SK-N-SH (cell line): ENCODE data around the gene GAGE12J. TPM values are rescaled to one million over a fixed set of nuclear protein-coding genes. Genes with fewer than 3 reads are reported as not detected.
"Not testable (repeated sequence)": the region's sequence is repeated elsewhere in the genome, so short reads cannot be mapped to it uniquely, and the experiment has no call there.

Experiments
- CTCF ChIA-PET: fragments of 300-600, 350-600 bp; formaldehyde crosslinking; extraction: SDS; loops from one replicate; lab custom pipeline; 2021; lab: Yijun Ruan, JAX
- POLR2A ChIA-PET: fragments of 350-600 bp; sonication (Branson Sonifier 250); formaldehyde crosslinking; extraction: SDS; loops from one replicate; lab custom pipeline; 2020; ENCODE audit warnings: antibody characterized with exemption, inconsistent platforms; lab: Yijun Ruan, JAX
- DNase-seq: peaks from one replicate; pipeline ENCODE4 v3.0.0; 2012
- H2AFZ ChIP-seq: fragments of 200-600 bp; sonication (generic); 2 replicates; pipeline ENCODE4 v1.8.1; 2016; ENCODE audit warnings: antibody characterized with exemption, mild to moderate bottlenecking, low read depth
- H3F3A ChIP-seq: fragments of 200-600 bp; sonication (generic); replicated peaks from 2 replicates; pipeline ENCODE3; 2016; ENCODE audit warnings: antibody characterized with exemption, mild to moderate bottlenecking; ENCODE audit not compliant: insufficient read depth
- H3K27ac ChIP-seq, 2 experiments: fragments of 200-500 bp in 1 of 2; fragments of 200-600 bp in 1 of 2; sonication (Bioruptor generic) in 1 of 2; sonication (generic), shearing (Covaris generic) in 1 of 2; 2 replicates each; pipeline versions ENCODE4 v1.5.1 to v1.6.1; 2014 to 2016; ENCODE audit warnings: low read depth in 2 of 2, inconsistent platforms in 1 of 2, low read length in 1 of 2, mild to moderate bottlenecking in 1 of 2, mixed read lengths in 1 of 2
- H3K27me3 ChIP-seq: fragments of 200-600 bp; sonication (generic), shearing (Covaris generic); 2 replicates; pipeline ENCODE4 v1.6.1; 2016; ENCODE audit warnings: mixed run types; ENCODE audit not compliant: insufficient read depth
- H3K36me3 ChIP-seq, 2 experiments: fragments of 200-500 bp in 1 of 2; fragments of 200-600 bp in 1 of 2; sonication (Bioruptor generic) in 1 of 2; sonication (generic) in 1 of 2; replicated peaks in 1 of 2; 2 replicates each; pipeline versions ENCODE3 to v1.5.1; 2014 to 2016; ENCODE audit warnings: low read length in 1 of 2, mild to moderate bottlenecking in 1 of 2; ENCODE audit not compliant: insufficient read depth in 2 of 2, control insufficient read depth in 1 of 2
- H3K4me1 ChIP-seq, 2 experiments: fragments of 200-500 bp in 1 of 2; fragments of 200-600 bp in 1 of 2; sonication (Bioruptor generic) in 1 of 2; sonication (generic), shearing (Covaris generic) in 1 of 2; 2 replicates each; pipeline versions ENCODE4 v1.5.1 to v1.6.1; 2014 to 2016; ENCODE audit warnings: low read depth in 1 of 2, low read length in 1 of 2, mixed run types in 1 of 2; ENCODE audit not compliant: insufficient read depth in 2 of 2, control insufficient read depth in 1 of 2
- H3K4me2 ChIP-seq: fragments of 200-600 bp; sonication (generic), shearing (Covaris generic); 2 replicates; pipeline ENCODE4 v1.6.1; 2017; ENCODE audit warnings: mixed run types
- H3K4me3 ChIP-seq, 2 experiments: fragments of 200-500 bp in 1 of 2; fragments of 200-600 bp in 1 of 2; sonication (Bioruptor generic) in 1 of 2; sonication (generic), shearing (Covaris generic) in 1 of 2; 2 replicates each; pipeline versions ENCODE4 v1.5.1 to v1.8.1; 2014 to 2016; ENCODE audit warnings: low read depth in 2 of 2, inconsistent platforms in 1 of 2, low read length in 1 of 2, mild to moderate bottlenecking in 1 of 2, mixed read lengths in 1 of 2, moderate library complexity in 1 of 2
- H3K79me2 ChIP-seq: fragments of 200-600 bp; sonication (generic); 2 replicates; pipeline ENCODE4 v1.8.1; 2017; ENCODE audit warnings: mild to moderate bottlenecking; ENCODE audit not compliant: insufficient read depth
- H3K9ac ChIP-seq: fragments of 200-600 bp; sonication (generic); 2 replicates; pipeline ENCODE4 v1.6.1; 2017; ENCODE audit warnings: mixed run types
- H3K9me2 ChIP-seq: fragments of 200-600 bp; sonication (generic); 2 replicates; pipeline ENCODE4 v1.6.1; 2017; ENCODE audit warnings: mixed run types
- H3K9me3 ChIP-seq: fragments of 200-600 bp; sonication (generic); 2 replicates; pipeline ENCODE4 v1.6.1; 2017; ENCODE audit warnings: mixed run types, mild to moderate bottlenecking, moderate library complexity
- H4K20me1 ChIP-seq: fragments of 200-600 bp; sonication (generic); 2 replicates; pipeline ENCODE4 v1.6.1; 2017; ENCODE audit warnings: mild to moderate bottlenecking, mixed run types; ENCODE audit not compliant: insufficient read depth
- CHD2 ChIP-seq: fragments of 150-350 bp; IDR thresholded peaks from 2 replicates; pipeline ENCODE4 v1.6.1; 2018; ENCODE audit warnings: low read length; ENCODE audit not compliant: partially characterized antibody
- CTCF ChIP-seq: fragments of 200-600 bp; sonication (generic); IDR thresholded peaks from 2 replicates; pipeline ENCODE4 v1.6.1; 2017; ENCODE audit warnings: antibody characterized with exemption, mild to moderate bottlenecking, moderate library complexity
- EP300 ChIP-seq, 2 experiments: IDR thresholded peaks; 2 replicates each; pipeline versions ENCODE4 v1.4.0 to v1.6.1; 2012; ENCODE audit warnings: borderline replicate concordance in 1 of 2, low read depth in 1 of 2, low read length in 1 of 2
- EZH2phosphoT487 ChIP-seq: fragments of 200-600 bp; sonication (generic); IDR thresholded peaks from 2 replicates; pipeline ENCODE4 v1.6.1; 2017; ENCODE audit warnings: low read depth, mixed run types, mild to moderate bottlenecking, antibody characterized with exemption, moderate library complexity, borderline replicate concordance
- FOSL2 ChIP-seq: IDR thresholded peaks from 2 replicates; pipeline ENCODE4 v1.4.0; 2012; ENCODE audit warnings: low read depth, mild to moderate bottlenecking, moderate library complexity, borderline replicate concordance
- FOXM1 ChIP-seq: IDR thresholded peaks from 2 replicates; pipeline ENCODE4 v1.4.0; 2012; ENCODE audit warnings: low read depth, mild to moderate bottlenecking
- GABPA ChIP-seq: IDR thresholded peaks from 2 replicates; pipeline ENCODE4 v1.4.0; 2012; ENCODE audit warnings: low read depth, mild to moderate bottlenecking
- IRF3 ChIP-seq: fragments of 150-350 bp; IDR thresholded peaks from 2 replicates; pipeline ENCODE4 v1.6.1; 2016; ENCODE audit warnings: mild to moderate bottlenecking, low read depth, low read length
- MEF2A ChIP-seq: IDR thresholded peaks from 2 replicates; pipeline ENCODE4 v1.4.0; 2012; ENCODE audit warnings: low read depth, borderline replicate concordance
- NFIC ChIP-seq: IDR thresholded peaks from 2 replicates; pipeline ENCODE4 v1.4.0; 2012; ENCODE audit warnings: borderline replicate concordance
- POLR2AphosphoS5 ChIP-seq: IDR thresholded peaks from 2 replicates; pipeline ENCODE4 v1.6.1; 2012; ENCODE audit warnings: low read depth, low read length
- RAD21 ChIP-seq: IDR thresholded peaks from 2 replicates; pipeline ENCODE4 v1.6.1; 2012; ENCODE audit warnings: mild to moderate bottlenecking, low read length
- RCOR1 ChIP-seq: fragments of 150-350 bp; IDR thresholded peaks from 2 replicates; pipeline ENCODE4 v1.6.1; 2017; ENCODE audit warnings: antibody characterized with exemption, low read length
- RFX5 ChIP-seq: IDR thresholded peaks from 2 replicates; pipeline ENCODE4 v1.6.1; 2012; ENCODE audit warnings: mild to moderate bottlenecking, improper control_type of control experiment, low read length
- TAF1 ChIP-seq: IDR thresholded peaks from 2 replicates; pipeline ENCODE4 v1.6.1; 2012; ENCODE audit warnings: low read depth, mild to moderate bottlenecking, low read length, moderate library complexity, borderline replicate concordance
- USF1 ChIP-seq: IDR thresholded peaks from 2 replicates; pipeline ENCODE4 v1.4.0; 2012; ENCODE audit warnings: low read depth, borderline replicate concordance
- ZBTB33 ChIP-seq: IDR thresholded peaks from 2 replicates; pipeline ENCODE4 v1.4.0; 2012; ENCODE audit warnings: low read depth, borderline replicate concordance
- WGBS: methylation state at CpG from one replicate; pipeline ENCODE4 v1.1.6; 2017; ENCODE audit warnings: low lambda C conversion rate; 5-methylcytosine and 5-hydroxymethylcytosine counted together
- polyA plus RNA-seq, 3 experiments: library from polyadenylated mRNA; depleted of rRNA; stranded (reverse); fragments of >200 nt; gene quantifications; 2 replicates each; pipeline ENCODE4 v1.2.3, GENCODE V29; 2012

GAGE12J gene
- polyA plus RNA-seq, 1 of the 3 experiments (the other 2 are of a cell fraction) = not detected

- no peak for TF ChIP-seq FOSL2
- TF ChIP-seq RAD21 = no peak
- no peak for TF ChIP-seq RCOR1
- TF ChIP-seq CHD2 = no peak
- no peak for TF ChIP-seq FOXM1
- TF ChIP-seq IRF3 = no peak
- no peak for TF ChIP-seq USF1
- TF ChIP-seq, all 33 proteins: peak for 0
These were observed 29.2 kb upstream of the GAGE12J start (continued) for GRCh38 chrX:49292400-49293362.

- POLR2A ChIA-PET, H3K4me1 ChIP-seq: not testable (repeated sequence)
- 55% methylated on average over 4 of the region's 5 CpGs for WGBS
These were observed 22.5 kb upstream of the GAGE12J start for GRCh38 chrX:49299293-49299692.

GRCh38 chrX:49300703-49301102 lies 21.1 kb upstream of the GAGE12J start:
- no peaks in the 10 kb centered on the region for H3K4me1 ChIP-seq
- CTCF ChIA-PET = interaction anchor here (0.7 kb wide), 1 partner anchor 454 kb away, joined by 3 read pairs; no protein-coding TSS in a partner anchor
- POLR2A ChIA-PET = no interaction called here

More at GRCh38 chrX:49299293-49299692, 22.5 kb upstream of the GAGE12J start:
- H4K20me1 ChIP-seq, H3K9me3 ChIP-seq, H3F3A ChIP-seq, H2AFZ ChIP-seq, H3K9ac ChIP-seq, H3K27ac ChIP-seq, H3K79me2 ChIP-seq, CTCF ChIA-PET, H3K9me2 ChIP-seq, H3K4me3 ChIP-seq, H3K4me2 ChIP-seq, H3K36me3 ChIP-seq, DNase-seq: not testable (repeated sequence)
- peaks cover 40% of the 10 kb centered on the region; the same call in 1 of the 2 replicates for H3K27me3 ChIP-seq

More at GRCh38 chrX:49300703-49301102, 21.1 kb upstream of the GAGE12J start:
- Histone ChIP-seq H3K9me2 (no peaks in the 10 kb centered on the region), H3K79me2 (no peaks in the 10 kb centered on the region), H3K36me3 (no peaks in the 10 kb centered on the region), H3F3A (no peaks in the 10 kb centered on the region), H3K27me3 (peaks cover 31% of the 10 kb centered on the region; the same call in 1 of the 2 replicates), H3K4me2 (no peak overlapping the region), H3K9me3 (no peaks in the 10 kb centered on the region), H4K20me1 (no peaks in the 10 kb centered on the region), H3K27ac (no peak overlapping the region), H3K9ac (no peak overlapping the region), H3K4me3 (no peak overlapping the region), H2AFZ (no peak overlapping the region)
- no peak for DNase-seq
- 36% methylated on average over 1 of the region's 1 CpG for WGBS
- TF ChIP-seq RFX5 (no peak), MEF2A (no peak), EP300 (IDR thresholded peaks at IDR 0.05; ENCODE audit: borderline replicate concordance in 1 of 2, low read depth in 1 of 2, low read length in 1 of 2) (no peak), POLR2AphosphoS5 (no peak), FOSL2 (no peak), CTCF (no peak), GABPA (no peak), ZBTB33 (no peak), TAF1 (no peak), RCOR1 (no peak), FOXM1 (no peak), NFIC (no peak), EZH2phosphoT487 (no peak)
